Subcutaneous adipose tissue (tissue), 4 donors: ENCODE results near the gene FETUB. TPM values are rescaled to one million over a fixed set of nuclear protein-coding genes. Genes with fewer than 3 reads are reported as not detected.

Experiments
- CTCF ChIP-seq: fragments of 450-650 bp; IDR thresholded peaks from one replicate; pipeline ENCODE4 v1.5.1; 2016; ENCODE audit warnings: low read depth, mild to moderate bottlenecking, control low read depth, antibody characterized with exemption, moderate library complexity
- total RNA-seq, 4 donors: library from RNA; depleted of rRNA; stranded (reverse); fragments of >200 nt; gene quantifications; one replicate each; pipeline ENCODE4 v1.1.0, GENCODE V29; 2016

FETUB gene
- total RNA-seq, 4 donors from 2014 or later = not detected

DNA sequence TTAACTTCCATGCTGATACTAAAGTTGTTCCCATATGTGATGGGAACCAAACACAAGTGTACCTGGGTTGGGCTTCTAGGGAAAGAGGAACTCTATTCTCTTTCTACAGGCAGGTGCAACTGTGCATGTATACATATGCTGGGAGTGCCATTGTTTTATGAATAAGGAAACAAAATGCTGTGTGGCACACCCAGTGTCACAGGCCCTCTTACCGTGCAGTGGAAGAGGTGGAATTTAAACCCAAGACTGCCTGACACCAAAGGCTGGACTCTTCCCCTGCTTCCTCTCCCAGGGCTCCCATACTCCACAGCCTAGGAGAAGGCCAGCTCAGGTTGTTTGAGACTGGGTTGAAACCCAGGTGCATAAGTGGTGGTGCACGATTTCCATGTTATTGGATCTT lies 1.9 kb upstream of the FETUB start:
- TF ChIP-seq CTCF = no peak

- no peak for TF ChIP-seq CTCF
Measured at GRCh38 chr3:186640473-186640818, 247 bp downstream of the FETUB start.

DNA sequence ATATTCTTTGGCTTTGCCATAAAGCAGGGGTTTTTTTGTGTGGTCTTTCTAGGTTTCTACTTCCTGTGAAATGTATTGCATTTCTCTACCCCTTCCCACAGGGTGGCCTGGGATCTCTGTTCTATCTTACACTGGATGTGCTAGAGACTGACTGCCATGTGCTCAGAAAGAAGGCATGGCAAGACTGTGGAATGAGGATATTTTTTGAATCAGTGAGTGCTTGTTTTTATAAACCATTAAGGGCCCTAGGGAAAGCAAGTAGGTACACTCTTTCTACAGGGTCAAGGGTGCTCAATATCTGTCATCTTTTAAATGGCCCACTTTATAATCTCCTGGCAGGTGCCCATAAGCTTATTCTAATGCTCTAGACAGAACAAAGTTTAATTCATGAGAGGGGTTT lies 730 bp downstream of the FETUB start:
- no peak for TF ChIP-seq CTCF

DNA sequence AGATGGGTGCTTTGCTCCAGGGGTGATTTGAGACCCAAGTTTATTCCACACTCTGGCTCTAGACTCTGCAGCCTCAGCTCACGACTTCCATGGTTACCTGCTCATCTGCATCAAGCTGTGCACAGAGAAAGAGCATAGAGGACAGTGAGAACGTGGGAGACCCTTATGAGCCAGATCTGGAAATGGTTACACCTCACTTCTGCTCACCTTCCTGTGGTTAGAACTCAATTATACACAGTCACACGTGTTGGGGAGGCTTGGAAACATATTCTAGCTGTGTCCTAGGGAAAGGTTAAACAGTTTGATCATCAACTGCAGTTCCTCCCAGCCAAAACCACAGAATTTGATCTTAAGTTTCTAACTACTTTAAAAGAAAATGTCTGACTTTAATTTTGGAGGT lies 1.8 kb downstream of the FETUB start:
- no peak for TF ChIP-seq CTCF

DNA sequence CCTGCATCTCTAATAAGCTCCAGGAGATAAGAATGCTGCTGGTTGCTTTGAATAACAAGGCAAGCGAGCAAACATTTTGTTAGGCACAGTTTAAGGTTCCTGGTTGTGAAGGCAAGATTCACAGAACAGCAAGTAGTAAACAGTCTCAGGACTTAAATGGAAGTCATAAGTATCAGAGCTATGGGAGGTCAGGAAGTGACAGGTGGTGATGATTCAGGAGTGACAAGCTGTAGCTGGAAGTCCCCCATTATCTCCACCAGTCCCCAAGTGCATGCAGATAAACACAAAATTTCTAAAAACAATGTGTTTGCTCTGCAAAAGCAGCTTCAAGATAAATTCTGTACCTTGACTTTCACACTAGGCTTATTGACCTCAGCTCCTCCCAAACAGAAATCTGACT lies 3.3 kb downstream of the FETUB start:
- TF ChIP-seq CTCF = no peak

DNA sequence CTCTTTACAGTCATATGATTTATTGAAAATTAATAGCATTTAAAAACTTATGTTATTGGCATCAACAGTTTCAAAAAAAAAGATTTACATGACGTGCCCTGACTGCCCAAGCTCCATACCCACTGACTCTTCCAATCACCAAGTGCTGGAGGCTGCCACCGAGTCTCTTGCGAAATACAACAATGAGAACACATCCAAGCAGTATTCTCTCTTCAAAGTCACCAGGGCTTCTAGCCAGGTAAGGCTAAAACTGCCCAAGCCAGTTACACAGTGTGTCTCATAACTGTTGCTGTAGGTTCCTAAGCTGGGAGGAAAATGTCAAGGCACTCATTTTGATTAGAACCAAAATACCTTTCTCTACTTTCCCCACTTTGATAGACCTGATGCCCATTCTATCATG lies 4.5 kb downstream of the FETUB start:
- no peak for TF ChIP-seq CTCF

DNA sequence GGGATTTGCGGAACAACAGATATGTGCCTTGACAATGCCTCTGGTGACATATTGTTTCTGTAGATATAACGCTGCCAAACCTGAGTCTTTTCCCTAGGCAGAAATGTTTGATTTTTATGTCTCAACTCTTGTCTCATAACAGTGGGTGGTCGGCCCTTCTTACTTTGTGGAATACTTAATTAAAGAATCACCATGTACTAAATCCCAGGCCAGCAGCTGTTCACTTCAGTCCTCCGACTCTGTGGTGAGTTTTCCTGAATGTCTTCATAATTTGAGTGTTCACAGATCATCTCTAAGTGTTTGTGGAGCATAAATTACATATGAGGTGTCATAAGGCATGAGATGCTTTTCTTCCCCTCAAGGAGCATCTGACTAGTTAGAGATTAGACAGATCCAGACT lies 5.9 kb downstream of the FETUB start:
- no peak for TF ChIP-seq CTCF

- TF ChIP-seq CTCF = no peak
Measured at GRCh38 chr3:186646841-186647240, 6.6 kb downstream of the FETUB start.
